ENCODE data around the gene ABCA2.
A peak's percentile ranks its signal among the peaks of the same experiment; 100 is the strongest.

ABCA2 gene

DNA sequence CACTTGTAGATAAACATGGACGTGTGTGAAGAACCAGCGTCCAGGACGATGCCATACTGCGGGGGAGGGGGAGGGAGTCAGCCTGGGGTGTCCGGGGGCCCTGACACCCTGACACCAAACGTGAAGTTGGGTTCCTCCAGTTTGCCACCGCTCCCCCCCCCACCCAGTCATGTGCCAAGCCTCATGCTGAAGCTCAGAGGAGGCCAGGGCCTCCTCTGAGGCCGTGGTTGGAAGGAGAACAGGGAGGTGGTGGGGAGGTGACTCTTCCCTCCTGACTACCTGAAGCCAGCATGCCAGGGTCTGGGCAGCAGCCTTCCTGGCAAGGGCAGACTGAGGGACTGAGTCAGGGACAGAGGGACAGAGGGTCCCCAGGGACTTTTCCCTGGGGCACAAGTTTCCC, 24.3 kb upstream of the ABCA2 start:
- H3K27me3 ChIP-seq (ENCODE audit: control insufficient read depth in 3 of 3, insufficient read depth in 3 of 3, low read depth in 1 of 3, low read length in 3 of 3): peaks cover 23 to 94% (median 84%) of the 10 kb centered on the region in 3 experiments
- H2BK5ac ChIP-seq (ENCODE audit: low read length): no peak overlapping the region
- H3K4me1 ChIP-seq (ENCODE audit: control insufficient read depth in 2 of 2, insufficient read depth in 1 of 2, low read depth in 1 of 2, low read length in 2 of 2): peaks cover 8 to 13% of the 10 kb centered on the region in 2 donors
- WGBS, 2 donors (ENCODE audit: extremely low coverage in 2 of 2, insufficient read length in 2 of 2, insufficient replicate concordance in 1 of 2): no CpG with 5 or more reads among the region's 8 CpGs
- H2BK12ac ChIP-seq (ENCODE audit: low read length): no peak overlapping the region
- H2BK120ac ChIP-seq (ENCODE audit: low read depth, low read length): no peak overlapping the region
- H3K27ac ChIP-seq (replicated peaks; ENCODE audit: low read length): no peak overlapping the region
- H3K23ac ChIP-seq (ENCODE audit: low read depth, low read length, poor library complexity): peak overlapping the region; percentile 85
- H3K9ac ChIP-seq (ENCODE audit: low read depth, low read length, poor library complexity): no peak overlapping the region
- no peaks in the 10 kb centered on the region for H3K36me3 ChIP-seq (replicated peaks in 1 of 2; ENCODE audit: control insufficient read depth in 2 of 2, insufficient read depth in 2 of 2, low read length in 2 of 2)
- peak overlapping the region; percentile 37 for H2AK5ac ChIP-seq (ENCODE audit: low read depth, low read length)
- H3K4ac ChIP-seq (ENCODE audit: low read length): no peak overlapping the region
- H4K91ac ChIP-seq (ENCODE audit: low read depth, low read length, poor library complexity): no peak overlapping the region
- no peak overlapping the region for H4K8ac ChIP-seq (ENCODE audit: low read depth, low read length)
- no peak overlapping the region for H2BK15ac ChIP-seq (ENCODE audit: low read length)
- no peaks in the 10 kb centered on the region for H3K79me1 ChIP-seq (ENCODE audit: low read depth, low read length)
- H3K4me2 ChIP-seq (ENCODE audit: insufficient read depth, low read length, poor library complexity, severe bottlenecking): no peak overlapping the region
- H3K9me3 ChIP-seq (replicated peaks in 1 of 2; ENCODE audit: control insufficient read depth in 2 of 2, insufficient read depth in 1 of 2, low read depth in 1 of 2, low read length in 2 of 2): peaks cover 0 to 3% of the 10 kb centered on the region in 2 donors
- H3K4me3 ChIP-seq (ENCODE audit: low read length in 2 of 2): no peak overlapping the region
- no peak overlapping the region for H3K18ac ChIP-seq (ENCODE audit: low read length)
- H3K14ac ChIP-seq (ENCODE audit: low read length): no peak overlapping the region
- no peak for DNase-seq (ENCODE audit: low spot score)
- H2AFZ ChIP-seq (ENCODE audit: low read length): no peak overlapping the region

DNA sequence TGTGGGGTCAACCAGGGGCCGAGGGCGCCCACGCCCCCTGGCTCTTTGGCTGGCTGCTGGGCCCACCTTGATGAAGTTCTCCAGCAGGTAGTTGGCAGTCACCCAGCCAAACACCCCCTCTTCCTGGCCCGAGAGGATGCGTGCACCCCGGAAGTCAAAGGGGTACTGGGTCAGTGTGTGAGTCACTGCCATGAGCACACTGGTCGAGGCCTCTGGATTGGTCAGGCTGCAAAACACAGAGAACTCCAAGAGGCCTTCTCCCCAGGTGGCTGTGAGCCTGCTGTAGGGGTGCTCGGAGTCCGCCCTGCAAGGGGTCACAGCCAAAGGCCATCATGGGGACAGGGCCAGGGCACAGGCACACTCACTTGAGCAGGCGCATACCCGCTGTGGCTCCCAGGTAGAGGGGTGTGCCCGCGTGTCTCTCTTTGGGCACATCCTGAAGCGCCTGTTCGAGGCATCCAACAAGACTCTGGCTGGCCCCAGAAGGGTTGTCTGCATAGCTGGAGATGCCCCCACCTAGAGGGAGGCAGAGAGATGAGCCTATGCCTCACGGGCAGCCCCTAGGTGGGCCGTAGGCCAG, 23.2 kb upstream of the ABCA2 start:
- Histone ChIP-seq H3K9ac (ENCODE audit: low read depth, low read length, poor library complexity) (peak overlapping the region; percentile 21), H2AK5ac (ENCODE audit: low read depth, low read length) (peak overlapping the region; percentile 46), H3K27me3 (ENCODE audit: control insufficient read depth in 3 of 3, insufficient read depth in 3 of 3, low read depth in 1 of 3, low read length in 3 of 3) (peaks cover 23 to 90% (median 89%) of the 10 kb centered on the region in 3 experiments), H4K91ac (ENCODE audit: low read depth, low read length, poor library complexity) (no peak overlapping the region), H3K36me3 (replicated peaks in 1 of 2; ENCODE audit: control insufficient read depth in 2 of 2, insufficient read depth in 2 of 2, low read length in 2 of 2) (no peaks in the 10 kb centered on the region), H2BK12ac (ENCODE audit: low read length) (no peak overlapping the region), H3K4me3 (ENCODE audit: low read length in 2 of 2) (no peak overlapping the region), H3K9me3 (replicated peaks in 1 of 2; ENCODE audit: control insufficient read depth in 2 of 2, insufficient read depth in 1 of 2, low read depth in 1 of 2, low read length in 2 of 2) (peaks cover 0 to 3% of the 10 kb centered on the region in 2 donors), H3K23ac (ENCODE audit: low read depth, low read length, poor library complexity) (no peak overlapping the region), H3K14ac (ENCODE audit: low read length) (peak overlapping the region; percentile 44), H3K4ac (ENCODE audit: low read length) (no peak overlapping the region), H3K79me1 (ENCODE audit: low read depth, low read length) (no peaks in the 10 kb centered on the region), H3K4me1 (ENCODE audit: control insufficient read depth in 2 of 2, insufficient read depth in 1 of 2, low read depth in 1 of 2, low read length in 2 of 2) (peaks cover 8 to 13% of the 10 kb centered on the region in 2 donors), H3K27ac (replicated peaks; ENCODE audit: low read length) (no peak overlapping the region), H4K8ac (ENCODE audit: low read depth, low read length) (no peak overlapping the region), H2BK120ac (ENCODE audit: low read depth, low read length) (no peak overlapping the region), H3K18ac (ENCODE audit: low read length) (no peak overlapping the region), H2BK5ac (ENCODE audit: low read length) (no peak overlapping the region), H3K4me2 (ENCODE audit: insufficient read depth, low read length, poor library complexity, severe bottlenecking) (no peak overlapping the region), H2AFZ (ENCODE audit: low read length) (no peak overlapping the region), H2BK15ac (ENCODE audit: low read length) (no peak overlapping the region)
- no peak for DNase-seq (ENCODE audit: low spot score)
- no CpG with 5 or more reads among the region's 17 CpGs for WGBS, 2 donors (ENCODE audit: extremely low coverage in 2 of 2, insufficient read length in 2 of 2, insufficient replicate concordance in 1 of 2)

DNA sequence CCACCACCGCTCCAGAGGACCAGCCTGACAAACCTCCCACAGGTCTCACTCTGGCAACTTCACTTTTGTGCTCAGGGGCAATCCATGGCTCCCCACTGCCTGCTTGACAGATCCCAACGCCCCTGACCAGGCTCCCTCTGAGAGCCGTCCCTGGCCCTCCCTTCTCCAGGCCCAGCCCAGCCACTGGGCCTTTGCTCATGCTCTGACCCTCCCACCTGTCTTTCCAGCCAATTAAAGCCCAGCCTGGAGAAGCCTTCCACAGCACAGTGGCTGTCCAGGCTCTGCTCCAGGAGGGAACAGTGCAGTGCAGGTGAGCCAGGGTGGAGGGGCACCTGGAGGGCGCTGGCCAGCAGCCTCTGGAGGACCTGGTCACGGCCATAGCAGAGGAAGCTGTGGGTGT, 22.5 kb upstream of the ABCA2 start:
- H3K27ac ChIP-seq (replicated peaks; ENCODE audit: low read length): no peak overlapping the region
- H3K14ac ChIP-seq (ENCODE audit: low read length): peak overlapping the region; percentile 44
- no CpG with 5 or more reads among the region's 5 CpGs for WGBS, 2 donors (ENCODE audit: extremely low coverage in 2 of 2, insufficient read length in 2 of 2, insufficient replicate concordance in 1 of 2)
- H3K4me1 ChIP-seq (ENCODE audit: control insufficient read depth in 2 of 2, insufficient read depth in 1 of 2, low read depth in 1 of 2, low read length in 2 of 2): peaks cover 4 to 8% of the 10 kb centered on the region in 2 donors
- peak overlapping the region; percentile 79 for H2BK15ac ChIP-seq (ENCODE audit: low read length)
- H3K36me3 ChIP-seq (replicated peaks in 1 of 2; ENCODE audit: control insufficient read depth in 2 of 2, insufficient read depth in 2 of 2, low read length in 2 of 2): no peaks in the 10 kb centered on the region
- no peak overlapping the region for H3K4me3 ChIP-seq (ENCODE audit: low read length in 2 of 2)
- peak overlapping the region; percentile 11 for H3K23ac ChIP-seq (ENCODE audit: low read depth, low read length, poor library complexity)
- DNase-seq (ENCODE audit: low spot score): no peak
- no peak overlapping the region for H4K91ac ChIP-seq (ENCODE audit: low read depth, low read length, poor library complexity)
- peaks cover 0 to 3% of the 10 kb centered on the region in 2 donors for H3K9me3 ChIP-seq (replicated peaks in 1 of 2; ENCODE audit: control insufficient read depth in 2 of 2, insufficient read depth in 1 of 2, low read depth in 1 of 2, low read length in 2 of 2)
- no peak overlapping the region for H2BK120ac ChIP-seq (ENCODE audit: low read depth, low read length)
- no peaks in the 10 kb centered on the region for H3K79me1 ChIP-seq (ENCODE audit: low read depth, low read length)
- H3K18ac ChIP-seq (ENCODE audit: low read length): no peak overlapping the region
- no peak overlapping the region for H2AFZ ChIP-seq (ENCODE audit: low read length)
- no peak overlapping the region for H3K4ac ChIP-seq (ENCODE audit: low read length)
- H3K9ac ChIP-seq (ENCODE audit: low read depth, low read length, poor library complexity): peak overlapping the region; percentile 21
- H3K4me2 ChIP-seq (ENCODE audit: insufficient read depth, low read length, poor library complexity, severe bottlenecking): no peak overlapping the region
- H4K8ac ChIP-seq (ENCODE audit: low read depth, low read length): no peak overlapping the region
- peaks cover 23 to 85% (median 83%) of the 10 kb centered on the region in 3 experiments for H3K27me3 ChIP-seq (ENCODE audit: control insufficient read depth in 3 of 3, insufficient read depth in 3 of 3, low read depth in 1 of 3, low read length in 3 of 3)
- no peak overlapping the region for H2BK5ac ChIP-seq (ENCODE audit: low read length)
- H2AK5ac ChIP-seq (ENCODE audit: low read depth, low read length): no peak overlapping the region
- H2BK12ac ChIP-seq (ENCODE audit: low read length): no peak overlapping the region

DNA sequence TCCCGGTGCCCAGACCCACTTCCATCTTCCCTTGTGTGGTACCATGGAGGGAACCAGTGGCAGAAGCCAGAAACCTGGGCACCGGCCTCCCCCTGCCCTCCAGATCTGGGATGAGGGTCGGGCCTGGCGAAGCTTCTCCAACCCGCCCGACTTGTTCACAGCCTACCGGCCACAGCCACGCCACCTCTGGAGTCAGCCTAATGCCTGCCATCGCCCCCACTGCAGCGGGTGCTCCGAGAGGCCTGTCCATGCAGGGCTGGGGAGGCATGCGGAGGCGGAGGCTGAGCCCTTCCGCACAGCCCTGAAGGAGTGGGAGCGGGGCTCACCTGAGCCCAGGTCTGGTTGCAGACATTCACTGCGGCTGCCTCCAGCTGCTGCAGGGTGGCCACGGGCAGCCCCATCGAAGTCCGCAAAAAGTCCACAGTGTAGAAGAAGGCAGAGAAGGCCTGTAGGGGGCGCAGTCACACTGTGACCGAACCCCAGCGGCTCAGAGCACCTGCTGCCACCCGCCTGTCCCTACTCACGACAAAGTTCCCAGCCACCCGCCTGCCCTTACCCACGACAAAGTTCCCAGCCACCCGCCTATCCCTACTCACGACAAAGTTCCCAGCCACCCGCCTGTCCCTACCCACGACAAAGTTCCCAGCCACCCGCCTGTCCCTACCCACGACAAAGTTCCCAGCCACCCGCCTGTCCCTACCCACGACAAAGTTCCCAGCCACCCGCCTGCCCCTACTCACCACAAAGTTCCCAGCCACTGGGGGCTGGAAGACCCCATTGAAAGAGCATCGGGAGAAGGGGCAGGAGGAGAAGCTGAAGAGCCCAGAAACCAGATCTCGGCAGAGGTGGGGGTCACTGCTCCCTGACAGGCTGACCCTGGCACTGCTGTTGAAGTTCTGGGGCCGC, 21.8 kb upstream of the ABCA2 start:
- Histone ChIP-seq H2AK5ac (ENCODE audit: low read depth, low read length) (peak overlapping the region; percentile 33), H2BK120ac (ENCODE audit: low read depth, low read length) (no peak overlapping the region), H4K91ac (ENCODE audit: low read depth, low read length, poor library complexity) (no peak overlapping the region), H2BK5ac (ENCODE audit: low read length) (no peak overlapping the region), H3K9me3 (replicated peaks in 1 of 2; ENCODE audit: control insufficient read depth in 2 of 2, insufficient read depth in 1 of 2, low read depth in 1 of 2, low read length in 2 of 2) (peaks cover 0 to 3% of the 10 kb centered on the region in 2 donors), H3K4me1 (ENCODE audit: control insufficient read depth in 2 of 2, insufficient read depth in 1 of 2, low read depth in 1 of 2, low read length in 2 of 2) (peaks cover 5% of the 10 kb centered on the region in 2 donors), H3K36me3 (replicated peaks in 1 of 2; ENCODE audit: control insufficient read depth in 2 of 2, insufficient read depth in 2 of 2, low read length in 2 of 2) (no peaks in the 10 kb centered on the region), H3K14ac (ENCODE audit: low read length) (no peak overlapping the region), H3K9ac (ENCODE audit: low read depth, low read length, poor library complexity) (peak overlapping the region; percentile 21), H2BK12ac (ENCODE audit: low read length) (no peak overlapping the region), H3K23ac (ENCODE audit: low read depth, low read length, poor library complexity) (peak overlapping the region; percentile 73), H3K79me1 (ENCODE audit: low read depth, low read length) (peaks cover under 1% of the 10 kb centered on the region), H3K4ac (ENCODE audit: low read length) (no peak overlapping the region), H2AFZ (ENCODE audit: low read length) (no peak overlapping the region), H3K4me2 (ENCODE audit: insufficient read depth, low read length, poor library complexity, severe bottlenecking) (no peak overlapping the region), H4K8ac (ENCODE audit: low read depth, low read length) (no peak overlapping the region), H3K4me3 (ENCODE audit: low read length in 2 of 2) (no peak overlapping the region), H2BK15ac (ENCODE audit: low read length) (no peak overlapping the region), H3K18ac (ENCODE audit: low read length) (no peak overlapping the region), H3K27me3 (ENCODE audit: control insufficient read depth in 3 of 3, insufficient read depth in 3 of 3, low read depth in 1 of 3, low read length in 3 of 3) (peaks cover 23 to 85% (median 75%) of the 10 kb centered on the region in 3 experiments), H3K27ac (replicated peaks; ENCODE audit: low read length) (no peak overlapping the region)
- peak; percentile 67 for DNase-seq (ENCODE audit: low spot score)
- no CpG with 5 or more reads among the region's 38 CpGs for WGBS, 2 donors (ENCODE audit: extremely low coverage in 2 of 2, insufficient read length in 2 of 2, insufficient replicate concordance in 1 of 2)

Measured in neuronal stem cell (in vitro differentiated cells).